ENCODE data around the gene ZNF362.

DNA sequence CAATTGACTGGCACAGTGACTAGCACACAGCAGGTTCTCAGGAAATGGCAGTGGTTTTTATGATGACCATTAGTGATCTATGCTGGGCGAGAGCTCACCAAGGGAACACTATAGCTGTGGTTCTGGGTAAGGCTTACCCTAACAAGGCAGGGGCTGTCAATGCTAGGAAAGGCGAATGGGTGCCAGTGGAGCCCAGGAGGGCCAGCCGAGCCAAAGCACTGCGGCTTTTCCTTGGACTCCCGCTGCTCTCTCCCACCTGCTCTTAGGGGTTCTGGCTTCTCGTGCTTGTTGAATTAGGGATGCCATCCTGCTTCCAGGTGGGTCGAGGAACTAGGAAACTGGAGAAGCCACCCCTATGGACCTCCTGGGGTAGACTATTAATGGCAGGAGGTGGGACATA is 74.6 kb downstream of the ZNF362 start:
- TF ChIP-seq YY1 (IDR thresholded peaks at IDR 0.05; ENCODE audit: insufficient read depth, insufficient read length), result no peak
- no peak for TF ChIP-seq ZNF274 (IDR thresholded peaks at IDR 0.05; ENCODE audit: low read depth, low read length)

Measured in NT2/D1 (cell line).